Endothelial cell (in vitro differentiated cells): ENCODE data around the gene CAMTA1. TPM values are rescaled to one million over a fixed set of nuclear protein-coding genes. Genes with fewer than 3 reads are reported as not detected.
A peak's percentile ranks its signal among the peaks of the same experiment; 100 is the strongest.

Source experiments
- DNase-seq: peaks from one replicate; pipeline ENCODE4 v3.0.0; 2021; ENCODE audit warnings: low spot score
- H3K27ac Mint-ChIP-seq: one replicate; pipeline ENCODE4 v1.8.0; 2021; ENCODE audit warnings: mixed read lengths, inconsistent platforms; ENCODE audit not compliant: unreplicated experiment
- H3K27me3 Mint-ChIP-seq: one replicate; pipeline ENCODE4 v1.8.0; 2021; ENCODE audit warnings: mild to moderate bottlenecking, moderate library complexity, mixed read lengths, inconsistent platforms; ENCODE audit not compliant: unreplicated experiment
- H3K36me3 Mint-ChIP-seq: one replicate; pipeline ENCODE4 v1.8.0; 2021; ENCODE audit warnings: mild to moderate bottlenecking, low read depth, mixed read lengths, inconsistent platforms; ENCODE audit not compliant: unreplicated experiment
- H3K4me1 Mint-ChIP-seq: one replicate; pipeline ENCODE4 v1.8.0; 2021; ENCODE audit warnings: mild to moderate bottlenecking, mixed read lengths, inconsistent platforms; ENCODE audit not compliant: unreplicated experiment
- H3K4me3 Mint-ChIP-seq: one replicate; pipeline ENCODE4 v1.8.0; 2021; ENCODE audit warnings: mild to moderate bottlenecking, mixed read lengths, inconsistent platforms; ENCODE audit not compliant: unreplicated experiment
- H3K9me3 Mint-ChIP-seq: one replicate; pipeline ENCODE4 v1.8.0; 2021; ENCODE audit warnings: mixed read lengths, inconsistent platforms; ENCODE audit not compliant: unreplicated experiment
- total RNA-seq: library from RNA; stranded (reverse); fragmentation: NEBNext Ultra II Directional; extraction: Animal tissue kit (Norgen Biotek cat#: 25700); gene quantifications from one replicate; pipeline ENCODE4 v1.2.1, GENCODE V29; 2021; ENCODE audit not compliant: unreplicated experiment
- TF ChIP-seq, protein P1 (sequence below): fragments of 200-600 bp; sonication (generic); IDR thresholded peaks from one replicate; pipeline ENCODE4 v1.5.0; 2021; ENCODE audit warnings: antibody characterized with exemption; ENCODE audit not compliant: unreplicated experiment

The CAMTA1 gene
- total RNA-seq, 1 donor from 2014 or later: 87.3 TPM

DNA sequence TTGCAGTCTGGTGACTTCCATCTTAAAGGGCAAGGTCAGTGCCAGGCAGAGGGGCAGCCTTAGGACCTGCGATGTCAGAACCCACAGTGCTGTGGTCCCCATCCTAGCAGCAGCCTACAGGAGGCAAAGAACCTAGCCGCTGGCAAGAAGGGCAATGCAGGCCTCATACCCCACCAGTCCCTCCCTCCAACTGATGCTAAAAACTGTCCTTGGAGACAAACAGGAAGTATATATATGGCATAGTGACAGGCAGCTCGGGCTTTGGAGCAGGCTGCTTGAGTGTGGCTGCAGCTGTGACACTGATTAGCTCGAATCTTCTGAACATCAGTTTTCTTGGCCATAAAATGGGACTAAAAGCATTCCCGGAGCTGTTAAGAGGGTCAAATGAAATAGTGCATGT, 829.9 kb downstream of the CAMTA1 start:
- H3K4me1 Mint-ChIP-seq: no peaks in the 10 kb centered on the region
- H3K9me3 Mint-ChIP-seq: no peaks in the 10 kb centered on the region
- TF ChIP-seq, protein P1, sequence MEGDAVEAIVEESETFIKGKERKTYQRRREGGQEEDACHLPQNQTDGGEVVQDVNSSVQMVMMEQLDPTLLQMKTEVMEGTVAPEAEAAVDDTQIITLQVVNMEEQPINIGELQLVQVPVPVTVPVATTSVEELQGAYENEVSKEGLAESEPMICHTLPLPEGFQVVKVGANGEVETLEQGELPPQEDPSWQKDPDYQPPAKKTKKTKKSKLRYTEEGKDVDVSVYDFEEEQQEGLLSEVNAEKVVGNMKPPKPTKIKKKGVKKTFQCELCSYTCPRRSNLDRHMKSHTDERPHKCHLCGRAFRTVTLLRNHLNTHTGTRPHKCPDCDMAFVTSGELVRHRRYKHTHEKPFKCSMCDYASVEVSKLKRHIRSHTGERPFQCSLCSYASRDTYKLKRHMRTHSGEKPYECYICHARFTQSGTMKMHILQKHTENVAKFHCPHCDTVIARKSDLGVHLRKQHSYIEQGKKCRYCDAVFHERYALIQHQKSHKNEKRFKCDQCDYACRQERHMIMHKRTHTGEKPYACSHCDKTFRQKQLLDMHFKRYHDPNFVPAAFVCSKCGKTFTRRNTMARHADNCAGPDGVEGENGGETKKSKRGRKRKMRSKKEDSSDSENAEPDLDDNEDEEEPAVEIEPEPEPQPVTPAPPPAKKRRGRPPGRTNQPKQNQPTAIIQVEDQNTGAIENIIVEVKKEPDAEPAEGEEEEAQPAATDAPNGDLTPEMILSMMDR: no peak
- H3K27ac Mint-ChIP-seq: no peak overlapping the region
- H3K4me3 Mint-ChIP-seq: no peak overlapping the region
- peaks cover 1% of the 10 kb centered on the region for H3K27me3 Mint-ChIP-seq
- no peaks in the 10 kb centered on the region for H3K36me3 Mint-ChIP-seq
- no peak for DNase-seq

DNA sequence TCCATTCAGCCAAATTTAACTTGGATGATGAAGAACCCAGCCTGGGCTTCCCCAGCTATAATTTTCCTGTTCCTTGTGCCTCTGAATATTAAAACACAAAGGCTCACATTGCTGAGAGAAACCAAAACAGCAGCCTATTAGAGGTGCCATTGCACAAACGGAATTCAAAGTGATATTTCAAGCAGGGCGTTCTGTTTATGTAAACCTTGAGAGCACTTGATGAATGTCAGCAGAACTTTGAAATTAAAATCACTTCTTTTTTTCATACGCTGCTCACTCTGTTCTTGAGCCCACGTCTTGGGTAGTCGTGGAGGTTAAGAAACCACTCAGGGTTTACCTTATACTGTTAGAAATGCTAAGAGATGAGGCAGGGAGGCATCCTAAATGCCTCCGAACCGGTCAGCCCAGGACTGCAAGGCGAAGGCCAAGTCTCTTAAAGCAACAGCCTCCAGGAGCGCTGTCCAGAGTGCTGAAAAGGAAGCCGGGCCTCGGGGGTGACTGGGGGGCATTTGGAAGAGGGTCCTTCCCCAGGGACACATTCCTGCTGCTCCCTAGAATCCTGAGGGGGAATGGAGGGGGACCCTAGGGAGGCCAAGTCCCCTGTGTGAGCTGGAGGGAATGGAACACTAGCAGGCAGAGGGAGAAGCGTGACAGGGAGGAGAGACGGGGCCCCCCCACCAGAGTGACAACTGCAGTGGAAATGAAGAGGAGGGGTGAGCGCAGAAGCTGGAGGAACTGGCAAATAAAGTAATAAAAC, 831.0 kb downstream of the CAMTA1 start:
- Mint-ChIP-seq H3K9me3 (no peaks in the 10 kb centered on the region), H3K27me3 (peaks cover 1% of the 10 kb centered on the region), H3K36me3 (no peaks in the 10 kb centered on the region), H3K4me1 (no peaks in the 10 kb centered on the region), H3K4me3 (no peak overlapping the region), H3K27ac (no peak overlapping the region)
- TF ChIP-seq, protein P1: no peak
- DNase-seq: peak; percentile 74

DNA sequence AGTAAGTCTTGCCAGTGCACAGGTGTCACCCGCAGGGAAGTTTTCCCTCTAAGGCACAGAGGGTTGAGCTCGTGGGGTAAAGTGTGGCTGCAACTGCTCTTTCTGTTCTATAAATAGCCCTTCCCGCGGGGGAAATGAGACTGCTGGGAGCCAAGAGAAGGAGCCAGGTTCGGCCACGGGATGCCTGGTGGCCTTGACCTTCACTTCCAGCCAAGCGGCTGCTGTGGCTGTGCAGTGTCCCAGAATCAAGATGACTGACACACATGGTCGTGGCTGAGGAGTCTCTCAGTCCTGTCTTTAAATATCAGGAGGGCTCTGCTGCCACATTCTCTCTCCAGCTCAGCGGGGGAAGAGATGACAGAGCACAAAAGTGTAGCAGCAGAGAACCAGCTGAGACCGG, 831.7 kb downstream of the CAMTA1 start:
- no peaks in the 10 kb centered on the region for H3K9me3 Mint-ChIP-seq
- H3K27me3 Mint-ChIP-seq: peaks cover 1% of the 10 kb centered on the region
- no peak overlapping the region for H3K4me3 Mint-ChIP-seq
- no peak for DNase-seq
- no peak overlapping the region for H3K27ac Mint-ChIP-seq
- no peaks in the 10 kb centered on the region for H3K4me1 Mint-ChIP-seq
- TF ChIP-seq, protein P1: no peak
- no peaks in the 10 kb centered on the region for H3K36me3 Mint-ChIP-seq

DNA sequence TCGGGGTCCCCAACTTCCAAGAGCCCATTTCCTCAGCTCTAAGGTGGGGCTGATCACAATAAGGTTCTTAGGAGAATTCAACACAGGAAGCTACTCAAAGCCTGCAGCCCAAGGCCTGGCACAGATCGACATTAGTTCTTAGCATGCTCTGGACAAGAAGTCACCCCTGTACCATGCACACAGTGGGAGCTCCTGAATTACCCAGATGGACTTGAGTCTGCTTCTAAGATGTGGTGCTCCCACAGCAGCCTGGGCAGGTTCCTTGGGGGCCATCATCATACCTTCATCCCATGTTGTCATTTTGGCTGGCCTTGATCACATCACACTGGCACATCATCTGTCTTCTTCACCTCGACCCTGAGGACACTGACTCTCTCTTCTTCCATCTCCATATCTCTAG, 832.6 kb downstream of the CAMTA1 start:
- Mint-ChIP-seq H3K27ac (no peak overlapping the region), H3K9me3 (no peaks in the 10 kb centered on the region), H3K4me1 (no peaks in the 10 kb centered on the region), H3K4me3 (no peak overlapping the region), H3K36me3 (no peaks in the 10 kb centered on the region), H3K27me3 (peaks cover under 1% of the 10 kb centered on the region)
- TF ChIP-seq, protein P1: no peak
- no peak for DNase-seq

DNA sequence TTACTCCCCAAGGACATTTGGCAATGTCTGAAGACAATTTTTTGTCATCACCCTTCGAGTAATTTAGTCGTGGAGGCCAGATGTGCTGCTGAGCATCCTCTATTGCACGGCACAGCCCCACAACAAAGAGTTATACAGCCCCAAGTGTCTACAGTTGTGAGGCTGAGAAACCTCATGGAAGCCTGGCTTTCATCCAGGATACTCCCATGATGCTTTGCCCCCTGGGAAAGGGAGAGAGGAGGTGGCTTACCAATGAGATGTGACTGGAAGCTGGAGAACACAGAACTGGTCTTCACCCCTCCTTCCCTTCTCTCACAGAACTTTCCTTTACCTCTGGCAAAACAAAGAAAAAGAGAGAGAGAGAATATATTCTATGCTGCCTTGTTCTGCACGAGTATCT, 834.9 kb downstream of the CAMTA1 start:
- Mint-ChIP-seq H3K4me1 (peaks cover 5% of the 10 kb centered on the region), H3K4me3 (no peak overlapping the region), H3K27ac (no peak overlapping the region), H3K9me3 (no peaks in the 10 kb centered on the region), H3K36me3 (no peaks in the 10 kb centered on the region), H3K27me3 (no peaks in the 10 kb centered on the region)
- TF ChIP-seq, protein P1: no peak
- no peak for DNase-seq
